ENCODE measurements around the gene MARCO. TPM values are rescaled to one million over a fixed set of nuclear protein-coding genes. Genes with fewer than 3 reads are reported as not detected.

MARCO gene
- total RNA-seq, 1 experiment from 2014 or later, result 0.26 TPM

DNA sequence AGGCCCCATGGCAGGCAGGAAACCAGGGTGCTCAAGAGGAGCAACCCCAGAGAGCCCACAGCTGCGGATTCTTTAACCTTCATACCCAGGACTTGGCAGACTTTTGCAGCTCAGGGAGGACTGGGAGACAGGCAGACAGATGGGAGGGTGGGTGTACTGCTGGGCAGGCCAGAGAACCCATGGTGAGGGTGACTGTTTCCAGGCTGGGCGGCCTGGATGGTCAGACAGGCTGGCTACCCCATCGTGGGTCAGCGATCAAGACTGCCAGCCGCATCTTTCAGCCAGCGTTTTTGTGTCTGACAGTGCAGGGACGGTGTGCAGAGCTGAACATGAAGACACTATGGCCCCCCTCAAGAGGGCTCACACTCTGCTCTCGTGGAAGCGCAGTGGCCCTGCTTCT is 82.2 kb downstream of the MARCO start:
- ATAC-seq (no peak), DNase-seq (ENCODE audit: low read depth, low spot score) (no peak)
- in situ Hi-C loops (cut with HindIII; ENCODE audit: low pct_unique_long_range_greater_than_20kb, low sequenced_read_pairs) (no loop called here), intact Hi-C loops (cut with micrococcal nuclease; ENCODE audit: unreplicated experiment) (no loop called here)
- TF ChIP-seq TCF7L2 (IDR thresholded peaks at IDR 0.05; ENCODE audit: low read depth, low read length) (no peak), POLR2AphosphoS5 (IDR thresholded peaks at IDR 0.05; ENCODE audit: low read depth, low read length) (no peak), SIN3A (IDR thresholded peaks at IDR 0.05; ENCODE audit: borderline replicate concordance, insufficient read depth, low read depth, low read length) (no peak), REST (IDR thresholded peaks at IDR 0.05; ENCODE audit: insufficient read depth in 1 of 2, low read depth in 2 of 2, low read length in 1 of 2) (no peak)
- TF ChIP-seq, protein P1, sequence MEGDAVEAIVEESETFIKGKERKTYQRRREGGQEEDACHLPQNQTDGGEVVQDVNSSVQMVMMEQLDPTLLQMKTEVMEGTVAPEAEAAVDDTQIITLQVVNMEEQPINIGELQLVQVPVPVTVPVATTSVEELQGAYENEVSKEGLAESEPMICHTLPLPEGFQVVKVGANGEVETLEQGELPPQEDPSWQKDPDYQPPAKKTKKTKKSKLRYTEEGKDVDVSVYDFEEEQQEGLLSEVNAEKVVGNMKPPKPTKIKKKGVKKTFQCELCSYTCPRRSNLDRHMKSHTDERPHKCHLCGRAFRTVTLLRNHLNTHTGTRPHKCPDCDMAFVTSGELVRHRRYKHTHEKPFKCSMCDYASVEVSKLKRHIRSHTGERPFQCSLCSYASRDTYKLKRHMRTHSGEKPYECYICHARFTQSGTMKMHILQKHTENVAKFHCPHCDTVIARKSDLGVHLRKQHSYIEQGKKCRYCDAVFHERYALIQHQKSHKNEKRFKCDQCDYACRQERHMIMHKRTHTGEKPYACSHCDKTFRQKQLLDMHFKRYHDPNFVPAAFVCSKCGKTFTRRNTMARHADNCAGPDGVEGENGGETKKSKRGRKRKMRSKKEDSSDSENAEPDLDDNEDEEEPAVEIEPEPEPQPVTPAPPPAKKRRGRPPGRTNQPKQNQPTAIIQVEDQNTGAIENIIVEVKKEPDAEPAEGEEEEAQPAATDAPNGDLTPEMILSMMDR (IDR thresholded peaks at IDR 0.05), result no peak
- Histone ChIP-seq H3K27me3 (ENCODE audit: control insufficient read depth, insufficient read depth, low read length) (no peaks in the 10 kb centered on the region; the same call in 1 of the 2 replicates), H3K4me3 (ENCODE audit: low read depth in 2 of 2, low read length in 2 of 2) (no peak overlapping the region), H3K9me3 (ENCODE audit: control insufficient read depth, insufficient read depth, low read depth, low read length) (no peaks in the 10 kb centered on the region), H3K4me1 (ENCODE audit: control insufficient read depth, insufficient read depth, low read length) (no peaks in the 10 kb centered on the region), H3K27ac (ENCODE audit: low read length) (no peak overlapping the region), H3K36me3 (ENCODE audit: control insufficient read depth, insufficient read depth, low read length) (no peaks in the 10 kb centered on the region)
- ChIA-PET POLR2A (no interaction called here), CTCF (no interaction called here)
- no TSS peak for BruUV-seq (replicated peaks)

GRCh38 chr2:119024568-119024967 is 82.6 kb downstream of the MARCO start:
- ChIA-PET POLR2A (no interaction called here), CTCF (no interaction called here)
- no peaks in the 10 kb centered on the region; the same call in 1 of the 2 replicates for H3K27me3 ChIP-seq (ENCODE audit: control insufficient read depth, insufficient read depth, low read length)
- H3K9me3 ChIP-seq (ENCODE audit: control insufficient read depth, insufficient read depth, low read depth, low read length), result no peaks in the 10 kb centered on the region
- H3K4me1 ChIP-seq (ENCODE audit: control insufficient read depth, insufficient read depth, low read length), result no peaks in the 10 kb centered on the region
- H3K36me3 ChIP-seq (ENCODE audit: control insufficient read depth, insufficient read depth, low read length), result no peaks in the 10 kb centered on the region
- H3K4me3 ChIP-seq (ENCODE audit: low read depth in 2 of 2, low read length in 2 of 2), result no peak overlapping the region
- intact Hi-C loops (cut with micrococcal nuclease; ENCODE audit: unreplicated experiment) (no loop called here), in situ Hi-C loops (cut with HindIII; ENCODE audit: low pct_unique_long_range_greater_than_20kb, low sequenced_read_pairs) (no loop called here)
- DNase-seq (ENCODE audit: low read depth, low spot score), result no peak
- no peak for TF ChIP-seq TCF7L2 (IDR thresholded peaks at IDR 0.05; ENCODE audit: low read depth, low read length)
- no peak for TF ChIP-seq SIN3A (IDR thresholded peaks at IDR 0.05; ENCODE audit: borderline replicate concordance, insufficient read depth, low read depth, low read length)
- TF ChIP-seq, protein P1 (IDR thresholded peaks at IDR 0.05), result no peak
- TF ChIP-seq POLR2AphosphoS5 (IDR thresholded peaks at IDR 0.05; ENCODE audit: low read depth, low read length), result no peak
- TF ChIP-seq REST (IDR thresholded peaks at IDR 0.05; ENCODE audit: insufficient read depth in 1 of 2, low read depth in 2 of 2, low read length in 1 of 2), result no peak
- no peak overlapping the region for H3K27ac ChIP-seq (ENCODE audit: low read length)
- ATAC-seq, result no peak
- no TSS peak for BruUV-seq (replicated peaks)
